SK-N-SH (cell line): Measurements from ENCODE around the gene EN1. TPM values are rescaled to one million over a fixed set of nuclear protein-coding genes. Genes with fewer than 3 reads are reported as not detected.

Experiments
- CTCF ChIA-PET: fragments of 300-600, 350-600 bp; formaldehyde crosslinking; extraction: SDS; loops from one replicate; lab custom pipeline; 2021; lab: Yijun Ruan, JAX
- POLR2A ChIA-PET: fragments of 350-600 bp; sonication (Branson Sonifier 250); formaldehyde crosslinking; extraction: SDS; loops from one replicate; lab custom pipeline; 2020; ENCODE audit warnings: antibody characterized with exemption, inconsistent platforms; lab: Yijun Ruan, JAX
- DNase-seq: peaks from one replicate; pipeline ENCODE4 v3.0.0; 2012
- H2AFZ ChIP-seq: fragments of 200-600 bp; sonication (generic); 2 replicates; pipeline ENCODE4 v1.8.1; 2016; ENCODE audit warnings: antibody characterized with exemption, mild to moderate bottlenecking, low read depth
- H3F3A ChIP-seq: fragments of 200-600 bp; sonication (generic); replicated peaks from 2 replicates; pipeline ENCODE3; 2016; ENCODE audit warnings: antibody characterized with exemption, mild to moderate bottlenecking; ENCODE audit not compliant: insufficient read depth
- H3K27ac ChIP-seq, 2 experiments: fragments of 200-500 bp in 1 of 2; fragments of 200-600 bp in 1 of 2; sonication (Bioruptor generic) in 1 of 2; sonication (generic), shearing (Covaris generic) in 1 of 2; 2 replicates each; pipeline versions ENCODE4 v1.5.1 to v1.6.1; 2014 to 2016; ENCODE audit warnings: low read depth in 2 of 2, inconsistent platforms in 1 of 2, low read length in 1 of 2, mild to moderate bottlenecking in 1 of 2, mixed read lengths in 1 of 2
- H3K27me3 ChIP-seq: fragments of 200-600 bp; sonication (generic), shearing (Covaris generic); 2 replicates; pipeline ENCODE4 v1.6.1; 2016; ENCODE audit warnings: mixed run types; ENCODE audit not compliant: insufficient read depth
- H3K36me3 ChIP-seq, 2 experiments: fragments of 200-500 bp in 1 of 2; fragments of 200-600 bp in 1 of 2; sonication (Bioruptor generic) in 1 of 2; sonication (generic) in 1 of 2; replicated peaks in 1 of 2; 2 replicates each; pipeline versions ENCODE3 to v1.5.1; 2014 to 2016; ENCODE audit warnings: low read length in 1 of 2, mild to moderate bottlenecking in 1 of 2; ENCODE audit not compliant: insufficient read depth in 2 of 2, control insufficient read depth in 1 of 2
- H3K4me1 ChIP-seq, 2 experiments: fragments of 200-500 bp in 1 of 2; fragments of 200-600 bp in 1 of 2; sonication (Bioruptor generic) in 1 of 2; sonication (generic), shearing (Covaris generic) in 1 of 2; 2 replicates each; pipeline versions ENCODE4 v1.5.1 to v1.6.1; 2014 to 2016; ENCODE audit warnings: low read depth in 1 of 2, low read length in 1 of 2, mixed run types in 1 of 2; ENCODE audit not compliant: insufficient read depth in 2 of 2, control insufficient read depth in 1 of 2
- H3K4me2 ChIP-seq: fragments of 200-600 bp; sonication (generic), shearing (Covaris generic); 2 replicates; pipeline ENCODE4 v1.6.1; 2017; ENCODE audit warnings: mixed run types
- H3K4me3 ChIP-seq, 2 experiments: fragments of 200-500 bp in 1 of 2; fragments of 200-600 bp in 1 of 2; sonication (Bioruptor generic) in 1 of 2; sonication (generic), shearing (Covaris generic) in 1 of 2; 2 replicates each; pipeline versions ENCODE4 v1.5.1 to v1.8.1; 2014 to 2016; ENCODE audit warnings: low read depth in 2 of 2, inconsistent platforms in 1 of 2, low read length in 1 of 2, mild to moderate bottlenecking in 1 of 2, mixed read lengths in 1 of 2, moderate library complexity in 1 of 2
- H3K79me2 ChIP-seq: fragments of 200-600 bp; sonication (generic); 2 replicates; pipeline ENCODE4 v1.8.1; 2017; ENCODE audit warnings: mild to moderate bottlenecking; ENCODE audit not compliant: insufficient read depth
- H3K9ac ChIP-seq: fragments of 200-600 bp; sonication (generic); 2 replicates; pipeline ENCODE4 v1.6.1; 2017; ENCODE audit warnings: mixed run types
- H3K9me2 ChIP-seq: fragments of 200-600 bp; sonication (generic); 2 replicates; pipeline ENCODE4 v1.6.1; 2017; ENCODE audit warnings: mixed run types
- H3K9me3 ChIP-seq: fragments of 200-600 bp; sonication (generic); 2 replicates; pipeline ENCODE4 v1.6.1; 2017; ENCODE audit warnings: mixed run types, mild to moderate bottlenecking, moderate library complexity
- H4K20me1 ChIP-seq: fragments of 200-600 bp; sonication (generic); 2 replicates; pipeline ENCODE4 v1.6.1; 2017; ENCODE audit warnings: mild to moderate bottlenecking, mixed run types; ENCODE audit not compliant: insufficient read depth
- EP300 ChIP-seq, 2 experiments: IDR thresholded peaks; 2 replicates each; pipeline versions ENCODE4 v1.4.0 to v1.6.1; 2012; ENCODE audit warnings: borderline replicate concordance in 1 of 2, low read depth in 1 of 2, low read length in 1 of 2
- FOSL2 ChIP-seq: IDR thresholded peaks from 2 replicates; pipeline ENCODE4 v1.4.0; 2012; ENCODE audit warnings: low read depth, mild to moderate bottlenecking, moderate library complexity, borderline replicate concordance
- FOXM1 ChIP-seq: IDR thresholded peaks from 2 replicates; pipeline ENCODE4 v1.4.0; 2012; ENCODE audit warnings: low read depth, mild to moderate bottlenecking
- IRF3 ChIP-seq: fragments of 150-350 bp; IDR thresholded peaks from 2 replicates; pipeline ENCODE4 v1.6.1; 2016; ENCODE audit warnings: mild to moderate bottlenecking, low read depth, low read length
- JUND ChIP-seq: IDR thresholded peaks from 2 replicates; pipeline ENCODE4 v1.4.0; 2012
- PBX3 ChIP-seq: IDR thresholded peaks from 2 replicates; pipeline ENCODE4; 2012
- POLR2AphosphoS5 ChIP-seq: IDR thresholded peaks from 2 replicates; pipeline ENCODE4 v1.6.1; 2012; ENCODE audit warnings: low read depth, low read length
- RAD21 ChIP-seq: IDR thresholded peaks from 2 replicates; pipeline ENCODE4 v1.6.1; 2012; ENCODE audit warnings: mild to moderate bottlenecking, low read length
- RCOR1 ChIP-seq: fragments of 150-350 bp; IDR thresholded peaks from 2 replicates; pipeline ENCODE4 v1.6.1; 2017; ENCODE audit warnings: antibody characterized with exemption, low read length
- REST ChIP-seq: IDR thresholded peaks from 2 replicates; pipeline ENCODE4 v1.6.1; 2012; ENCODE audit warnings: mild to moderate bottlenecking, low read depth, low read length, moderate library complexity
- RFX5 ChIP-seq: IDR thresholded peaks from 2 replicates; pipeline ENCODE4 v1.6.1; 2012; ENCODE audit warnings: mild to moderate bottlenecking, improper control_type of control experiment, low read length
- RXRA ChIP-seq: IDR thresholded peaks from 2 replicates; pipeline ENCODE4 v1.4.0; 2012; ENCODE audit warnings: low read depth, mild to moderate bottlenecking, borderline replicate concordance
- SMC3 ChIP-seq: IDR thresholded peaks from 2 replicates; pipeline ENCODE4 v1.6.1; 2012; ENCODE audit warnings: low read depth, low read length, improper control_type of control experiment
- TAF1 ChIP-seq: IDR thresholded peaks from 2 replicates; pipeline ENCODE4 v1.6.1; 2012; ENCODE audit warnings: low read depth, mild to moderate bottlenecking, low read length, moderate library complexity, borderline replicate concordance
- TCF12 ChIP-seq: IDR thresholded peaks from 2 replicates; pipeline ENCODE4 v1.4.0; 2012
- ZBTB33 ChIP-seq: IDR thresholded peaks from 2 replicates; pipeline ENCODE4 v1.4.0; 2012; ENCODE audit warnings: low read depth, borderline replicate concordance
- WGBS: methylation state at CpG from one replicate; pipeline ENCODE4 v1.1.6; 2017; ENCODE audit warnings: low lambda C conversion rate; 5-methylcytosine and 5-hydroxymethylcytosine counted together
- polyA plus RNA-seq, 3 experiments: library from polyadenylated mRNA; depleted of rRNA; stranded (reverse); fragments of >200 nt; gene quantifications; 2 replicates each; pipeline ENCODE4 v1.2.3, GENCODE V29; 2012
- TF ChIP-seq, protein P1 (sequence below): fragments of 150-350 bp; IDR thresholded peaks from 2 replicates; pipeline ENCODE4 v1.6.1; 2017; ENCODE audit warnings: antibody characterized with exemption, low read length, low read depth, borderline replicate concordance

Gene EN1
- polyA plus RNA-seq, 1 of the 3 experiments (the other 2 are of a cell fraction) = not detected

DNA sequence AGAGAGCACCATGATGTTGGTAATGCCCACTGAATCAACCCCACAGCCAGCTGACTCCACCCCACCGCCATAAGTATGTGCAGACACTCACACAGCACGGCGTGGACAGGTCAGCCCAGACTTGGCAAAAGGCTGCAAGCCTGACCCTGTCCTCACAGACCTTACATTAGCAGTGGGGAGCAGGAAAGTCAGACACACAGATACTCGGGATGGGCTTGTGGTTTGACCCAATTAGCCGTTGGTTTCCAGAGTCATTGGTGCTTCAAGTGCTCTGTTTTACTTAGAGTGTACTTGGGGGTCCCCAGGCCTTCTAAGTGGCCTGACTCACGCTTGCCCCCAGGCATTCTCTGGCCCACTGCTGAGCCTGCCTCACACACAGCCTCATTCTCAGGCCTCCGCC lies 36.7 kb downstream of the EN1 start:
- ChIA-PET POLR2A (no interaction called here), CTCF (no interaction called here)
- Histone ChIP-seq H3K9ac (no peak overlapping the region), H3K9me2 (no peaks in the 10 kb centered on the region), H3K4me2 (no peak overlapping the region), H3K27me3 (no peaks in the 10 kb centered on the region), H3K27ac (no peak overlapping the region), H3K36me3 (no peaks in the 10 kb centered on the region), H3F3A (no peaks in the 10 kb centered on the region), H3K4me1 (no peaks in the 10 kb centered on the region), H4K20me1 (no peaks in the 10 kb centered on the region), H3K79me2 (no peaks in the 10 kb centered on the region), H3K4me3 (no peak overlapping the region), H3K9me3 (no peaks in the 10 kb centered on the region), H2AFZ (no peak overlapping the region)
- WGBS = 39% methylated on average over 6 of the region's 7 CpGs
- no peak for TF ChIP-seq POLR2AphosphoS5
- no peak for TF ChIP-seq EP300 (IDR thresholded peaks at IDR 0.05; ENCODE audit: borderline replicate concordance in 1 of 2, low read depth in 1 of 2, low read length in 1 of 2)
- no peak for TF ChIP-seq RFX5
- TF ChIP-seq JUND = no peak
- TF ChIP-seq RCOR1 = no peak
- no peak for TF ChIP-seq ZBTB33
- no peak for TF ChIP-seq TAF1
- TF ChIP-seq RXRA = no peak
- TF ChIP-seq, protein P1, sequence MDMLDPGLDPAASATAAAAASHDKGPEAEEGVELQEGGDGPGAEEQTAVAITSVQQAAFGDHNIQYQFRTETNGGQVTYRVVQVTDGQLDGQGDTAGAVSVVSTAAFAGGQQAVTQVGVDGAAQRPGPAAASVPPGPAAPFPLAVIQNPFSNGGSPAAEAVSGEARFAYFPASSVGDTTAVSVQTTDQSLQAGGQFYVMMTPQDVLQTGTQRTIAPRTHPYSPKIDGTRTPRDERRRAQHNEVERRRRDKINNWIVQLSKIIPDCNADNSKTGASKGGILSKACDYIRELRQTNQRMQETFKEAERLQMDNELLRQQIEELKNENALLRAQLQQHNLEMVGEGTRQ = no peak
- TF ChIP-seq TCF12 = no peak
- no peak for TF ChIP-seq FOSL2
- TF ChIP-seq PBX3 = no peak
- no peak for TF ChIP-seq RAD21
- no peak for TF ChIP-seq FOXM1
- TF ChIP-seq REST = no peak
- TF ChIP-seq SMC3 = no peak
- no peak for TF ChIP-seq IRF3
- DNase-seq = no peak
